Tongue (tissue), 3 donors: ENCODE measurements around the gene PCDH9. TPM values are rescaled to one million over a fixed set of nuclear protein-coding genes. Genes with fewer than 3 reads are reported as not detected.
"Not testable (repeated sequence)": the region's sequence is repeated elsewhere in the genome, so short reads cannot be mapped to it uniquely, and the experiment has no call there.

Source experiments
- DNase-seq: peaks from one replicate; pipeline ENCODE4 v3.0.0-alpha.2; 2015
- small RNA-seq: library from RNA; depleted of rRNA; stranded (forward); fragments of <200 nt; gene quantifications from one replicate; pipeline ENCODE3, GENCODE V24; 2014; ENCODE audit warnings: low replicate concordance
- total RNA-seq: library from RNA; depleted of rRNA; stranded (reverse); fragments of >200 nt; gene quantifications from one replicate; pipeline ENCODE4 v1.2.3, GENCODE V29; 2014

Gene PCDH9
- total RNA-seq, 1 donor from 2014 or later: 6.9 TPM

- DNase-seq: no peak
These were observed 967.8 kb downstream of the PCDH9 start for GRCh38 chr13:66262330-66262729.

GRCh38 chr13:66259426-66259825 lies 970.7 kb downstream of the PCDH9 start:
- not testable (repeated sequence) for DNase-seq

Small RNA genes lying within 50 kb of the gene (small RNA-seq; reads per million reads assigned to genes)
- gene RNU7-87P: not detected
